ENCODE measurements around the gene ZNF93.

DNA sequence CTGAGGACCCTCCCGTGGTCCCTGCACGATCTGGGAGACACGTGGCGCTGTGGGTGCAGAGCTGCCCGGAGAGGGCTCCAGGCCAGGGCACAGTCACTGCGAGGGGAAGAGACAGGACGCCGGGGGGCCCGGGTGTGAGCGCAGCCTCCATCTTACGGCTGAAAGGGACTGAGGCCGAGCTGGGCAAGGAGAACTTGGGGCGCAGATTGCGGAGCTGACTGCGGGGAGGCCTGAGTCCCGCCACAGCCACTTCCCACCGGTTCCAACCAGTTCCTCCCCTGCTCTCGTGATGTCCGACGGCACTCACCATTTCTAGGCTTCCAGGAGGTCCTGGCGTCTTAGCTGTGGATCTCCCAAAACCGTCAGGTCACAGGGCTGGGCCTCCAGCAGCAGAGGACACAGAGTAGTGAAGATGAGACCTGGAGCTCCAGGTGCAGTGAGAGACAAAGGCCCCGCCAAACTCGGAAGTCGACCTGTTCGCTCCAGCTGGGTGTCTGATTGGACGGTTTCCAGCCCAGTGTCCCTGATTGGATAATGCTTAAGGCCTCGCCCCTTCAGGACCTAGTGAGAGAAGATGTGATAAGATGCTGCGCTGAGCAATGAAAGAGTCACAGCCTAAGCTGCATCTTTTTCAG lies 39.9 kb upstream of the ZNF93 start:
- TF ChIP-seq POLR2AphosphoS5 (IDR thresholded peaks at IDR 0.05; ENCODE audit: low read depth, low read length) (no peak), TAF1 (IDR thresholded peaks at IDR 0.05; ENCODE audit: borderline replicate concordance, insufficient read depth, low read length) (no peak)

Data from PFSK-1 (cell line).